Liver (tissue), 3 donors: ENCODE measurements around the gene SPDYE4.
A peak's percentile ranks its signal among the peaks of the same experiment; 100 is the strongest.

ENCODE experiments used
- EGR1 ChIP-seq, 2 donors: IDR thresholded peaks; 2 replicates each; pipeline ENCODE4 v1.6.1; 2016 to 2018; ENCODE audit warnings: antibody characterized with exemption in 2 of 2, low read depth in 2 of 2
- FOXA1 ChIP-seq: IDR thresholded peaks from 2 replicates; pipeline ENCODE4 v1.6.1; 2016; ENCODE audit warnings: antibody characterized with exemption
- GABPA ChIP-seq, 2 donors: IDR thresholded peaks in 1 of 2; conservative IDR thresholded peaks in 1 of 2; 2 replicates each; pipeline ENCODE4 v1.6.1; 2016; ENCODE audit warnings: antibody characterized with exemption in 2 of 2, mild to moderate bottlenecking in 1 of 2, moderate library complexity in 1 of 2
- RAD21 ChIP-seq, 2 donors: IDR thresholded peaks; 2 replicates each; pipeline ENCODE4 v1.6.1; 2016; ENCODE audit warnings: antibody characterized with exemption in 2 of 2, mild to moderate bottlenecking in 2 of 2
- RXRA ChIP-seq, 2 donors: IDR thresholded peaks; 2 replicates each; pipeline ENCODE4 v1.6.1; 2017 to 2018; ENCODE audit warnings: antibody characterized with exemption in 2 of 2, mild to moderate bottlenecking in 1 of 2
- SP1 ChIP-seq: IDR thresholded peaks from 2 replicates; pipeline ENCODE4 v1.6.1; 2018; ENCODE audit warnings: antibody characterized with exemption, mild to moderate bottlenecking
- TAF1 ChIP-seq: conservative IDR thresholded peaks from 2 replicates; pipeline ENCODE4 v1.6.1; 2016; ENCODE audit warnings: antibody characterized with exemption, mild to moderate bottlenecking
- TF ChIP-seq, protein P1 (sequence below): IDR thresholded peaks from 2 replicates; pipeline ENCODE4 v1.6.1; 2016; ENCODE audit warnings: antibody characterized with exemption
- TF ChIP-seq, protein P2 (sequence below): fragments of 150-350 bp; IDR thresholded peaks from 2 replicates; pipeline ENCODE4 v1.5.1; 2017; ENCODE audit warnings: improper control_type of control experiment, low read depth, low read length; ENCODE audit not compliant: missing input control
- TF ChIP-seq, protein P3 (sequence below): IDR thresholded peaks from 2 replicates; pipeline ENCODE4 v1.6.1; 2016; ENCODE audit warnings: antibody characterized with exemption
- TF ChIP-seq, protein P4 (sequence below): IDR thresholded peaks from 2 replicates; pipeline ENCODE4 v1.6.1; 2016; ENCODE audit warnings: antibody characterized with exemption, mild to moderate bottlenecking
- TF ChIP-seq, protein P5 (sequence below): IDR thresholded peaks from 2 replicates; pipeline ENCODE4 v1.6.1; 2016; ENCODE audit warnings: antibody characterized with exemption
- donor health status: healthy.
- donor health status: healthy.

DNA sequence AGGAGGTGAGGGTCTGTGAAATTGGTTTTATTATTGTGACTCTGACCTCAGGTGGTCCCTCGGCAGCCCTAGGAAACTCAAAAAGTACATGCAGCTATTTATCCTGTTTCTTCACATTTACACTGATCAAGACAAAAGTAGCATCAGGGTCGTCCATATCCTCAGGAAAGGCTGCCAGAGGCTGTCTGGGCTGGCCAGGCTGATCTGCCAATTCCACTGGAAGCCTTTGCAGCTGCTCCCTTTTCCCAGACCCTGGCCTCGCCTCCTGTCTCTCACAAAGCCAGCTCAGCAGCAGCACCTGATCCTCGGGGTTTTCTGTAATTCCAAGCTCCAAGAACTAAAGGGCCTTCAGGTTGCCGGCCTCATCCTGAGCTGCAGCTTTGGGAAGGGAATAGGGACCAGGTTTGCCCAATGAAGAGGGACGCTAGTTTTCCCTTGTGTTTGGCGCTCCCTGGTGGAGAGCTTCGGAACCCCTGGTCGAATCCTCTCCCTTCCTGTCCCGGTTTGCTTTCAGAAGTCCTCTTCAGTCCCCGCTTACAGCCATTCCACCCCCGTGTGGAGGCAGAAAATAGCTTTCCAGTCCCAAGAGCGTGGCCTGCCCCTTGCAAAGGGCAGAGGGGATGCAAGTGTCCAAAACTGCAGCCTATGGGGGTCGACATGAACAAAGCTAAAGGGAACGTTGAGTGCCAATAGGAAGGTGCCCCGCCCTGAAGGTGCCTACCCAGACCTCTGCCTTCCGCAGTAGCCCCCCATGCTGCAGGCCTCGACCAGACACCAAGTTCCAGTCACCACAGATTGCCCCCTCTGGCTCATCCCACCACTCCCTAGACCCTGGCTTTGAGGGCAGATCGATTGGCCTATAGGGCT, 27.4 kb upstream of the SPDYE4 start:
- TF ChIP-seq, protein P1, sequence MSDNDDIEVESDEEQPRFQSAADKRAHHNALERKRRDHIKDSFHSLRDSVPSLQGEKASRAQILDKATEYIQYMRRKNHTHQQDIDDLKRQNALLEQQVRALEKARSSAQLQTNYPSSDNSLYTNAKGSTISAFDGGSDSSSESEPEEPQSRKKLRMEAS: no peak
- TF ChIP-seq, protein P2, sequence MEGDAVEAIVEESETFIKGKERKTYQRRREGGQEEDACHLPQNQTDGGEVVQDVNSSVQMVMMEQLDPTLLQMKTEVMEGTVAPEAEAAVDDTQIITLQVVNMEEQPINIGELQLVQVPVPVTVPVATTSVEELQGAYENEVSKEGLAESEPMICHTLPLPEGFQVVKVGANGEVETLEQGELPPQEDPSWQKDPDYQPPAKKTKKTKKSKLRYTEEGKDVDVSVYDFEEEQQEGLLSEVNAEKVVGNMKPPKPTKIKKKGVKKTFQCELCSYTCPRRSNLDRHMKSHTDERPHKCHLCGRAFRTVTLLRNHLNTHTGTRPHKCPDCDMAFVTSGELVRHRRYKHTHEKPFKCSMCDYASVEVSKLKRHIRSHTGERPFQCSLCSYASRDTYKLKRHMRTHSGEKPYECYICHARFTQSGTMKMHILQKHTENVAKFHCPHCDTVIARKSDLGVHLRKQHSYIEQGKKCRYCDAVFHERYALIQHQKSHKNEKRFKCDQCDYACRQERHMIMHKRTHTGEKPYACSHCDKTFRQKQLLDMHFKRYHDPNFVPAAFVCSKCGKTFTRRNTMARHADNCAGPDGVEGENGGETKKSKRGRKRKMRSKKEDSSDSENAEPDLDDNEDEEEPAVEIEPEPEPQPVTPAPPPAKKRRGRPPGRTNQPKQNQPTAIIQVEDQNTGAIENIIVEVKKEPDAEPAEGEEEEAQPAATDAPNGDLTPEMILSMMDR: peak; percentile 82
- TF ChIP-seq, protein P3, sequence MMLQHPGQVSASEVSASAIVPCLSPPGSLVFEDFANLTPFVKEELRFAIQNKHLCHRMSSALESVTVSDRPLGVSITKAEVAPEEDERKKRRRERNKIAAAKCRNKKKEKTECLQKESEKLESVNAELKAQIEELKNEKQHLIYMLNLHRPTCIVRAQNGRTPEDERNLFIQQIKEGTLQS: no peak
- no peak for TF ChIP-seq RXRA (IDR thresholded peaks at IDR 0.05)
- TF ChIP-seq, protein P4, sequence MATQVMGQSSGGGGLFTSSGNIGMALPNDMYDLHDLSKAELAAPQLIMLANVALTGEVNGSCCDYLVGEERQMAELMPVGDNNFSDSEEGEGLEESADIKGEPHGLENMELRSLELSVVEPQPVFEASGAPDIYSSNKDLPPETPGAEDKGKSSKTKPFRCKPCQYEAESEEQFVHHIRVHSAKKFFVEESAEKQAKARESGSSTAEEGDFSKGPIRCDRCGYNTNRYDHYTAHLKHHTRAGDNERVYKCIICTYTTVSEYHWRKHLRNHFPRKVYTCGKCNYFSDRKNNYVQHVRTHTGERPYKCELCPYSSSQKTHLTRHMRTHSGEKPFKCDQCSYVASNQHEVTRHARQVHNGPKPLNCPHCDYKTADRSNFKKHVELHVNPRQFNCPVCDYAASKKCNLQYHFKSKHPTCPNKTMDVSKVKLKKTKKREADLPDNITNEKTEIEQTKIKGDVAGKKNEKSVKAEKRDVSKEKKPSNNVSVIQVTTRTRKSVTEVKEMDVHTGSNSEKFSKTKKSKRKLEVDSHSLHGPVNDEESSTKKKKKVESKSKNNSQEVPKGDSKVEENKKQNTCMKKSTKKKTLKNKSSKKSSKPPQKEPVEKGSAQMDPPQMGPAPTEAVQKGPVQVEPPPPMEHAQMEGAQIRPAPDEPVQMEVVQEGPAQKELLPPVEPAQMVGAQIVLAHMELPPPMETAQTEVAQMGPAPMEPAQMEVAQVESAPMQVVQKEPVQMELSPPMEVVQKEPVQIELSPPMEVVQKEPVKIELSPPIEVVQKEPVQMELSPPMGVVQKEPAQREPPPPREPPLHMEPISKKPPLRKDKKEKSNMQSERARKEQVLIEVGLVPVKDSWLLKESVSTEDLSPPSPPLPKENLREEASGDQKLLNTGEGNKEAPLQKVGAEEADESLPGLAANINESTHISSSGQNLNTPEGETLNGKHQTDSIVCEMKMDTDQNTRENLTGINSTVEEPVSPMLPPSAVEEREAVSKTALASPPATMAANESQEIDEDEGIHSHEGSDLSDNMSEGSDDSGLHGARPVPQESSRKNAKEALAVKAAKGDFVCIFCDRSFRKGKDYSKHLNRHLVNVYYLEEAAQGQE: no peak
- peak; percentile 86 to 93 for TF ChIP-seq RAD21 (IDR thresholded peaks at IDR 0.05)
- TF ChIP-seq EGR1 (IDR thresholded peaks at IDR 0.05; ENCODE audit: low read depth in 2 of 2): no peak
- no peak for TF ChIP-seq SP1
- TF ChIP-seq, protein P5, sequence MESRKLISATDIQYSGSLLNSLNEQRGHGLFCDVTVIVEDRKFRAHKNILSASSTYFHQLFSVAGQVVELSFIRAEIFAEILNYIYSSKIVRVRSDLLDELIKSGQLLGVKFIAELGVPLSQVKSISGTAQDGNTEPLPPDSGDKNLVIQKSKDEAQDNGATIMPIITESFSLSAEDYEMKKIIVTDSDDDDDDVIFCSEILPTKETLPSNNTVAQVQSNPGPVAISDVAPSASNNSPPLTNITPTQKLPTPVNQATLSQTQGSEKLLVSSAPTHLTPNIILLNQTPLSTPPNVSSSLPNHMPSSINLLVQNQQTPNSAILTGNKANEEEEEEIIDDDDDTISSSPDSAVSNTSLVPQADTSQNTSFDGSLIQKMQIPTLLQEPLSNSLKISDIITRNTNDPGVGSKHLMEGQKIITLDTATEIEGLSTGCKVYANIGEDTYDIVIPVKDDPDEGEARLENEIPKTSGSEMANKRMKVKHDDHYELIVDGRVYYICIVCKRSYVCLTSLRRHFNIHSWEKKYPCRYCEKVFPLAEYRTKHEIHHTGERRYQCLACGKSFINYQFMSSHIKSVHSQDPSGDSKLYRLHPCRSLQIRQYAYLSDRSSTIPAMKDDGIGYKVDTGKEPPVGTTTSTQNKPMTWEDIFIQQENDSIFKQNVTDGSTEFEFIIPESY: no peak
- no peak for TF ChIP-seq FOXA1
- no peak for TF ChIP-seq TAF1
- TF ChIP-seq GABPA (IDR thresholded peaks at IDR 0.05 in 1 of 2, conservative IDR thresholded peaks at IDR 0.05 in 1 of 2): no peak
